K562 (cell line): ENCODE data around the gene ALOXE3. TPM values are rescaled to one million over a fixed set of nuclear protein-coding genes. Genes with fewer than 3 reads are reported as not detected.

Experiments used
- ATAC-seq: fragments of 200-7000 bp; cut with Tn5 transposase; 3 replicates; pipeline ENCODE4 v1.9.1; 2020; ENCODE audit warnings: moderate library complexity
- BruUV-seq: library from RNA; stranded (reverse); fragments of 400-500 nt; replicated peaks from 2 replicates; lab custom pipeline; 2021; lab: Mats Ljungman, UMichigan
- CTCF ChIA-PET: fragments of 300-600 bp; formaldehyde crosslinking; extraction: SDS; loops from one replicate; lab custom pipeline; 2021; ENCODE audit warnings: low intra/inter-chr PET ratio; lab: Yijun Ruan, JAX
- POLR2A ChIA-PET: fragments of 300-600, 350-650 bp; sonication (Branson Sonifier 250); formaldehyde crosslinking; extraction: SDS; loops from one replicate; lab custom pipeline; 2021; ENCODE audit warnings: antibody characterized with exemption, inconsistent platforms; lab: Yijun Ruan, JAX
- DNase-seq, 4 experiments: peaks; one replicate each; pipeline versions ENCODE4 v3.0.0 to v3.0.0-alpha.2; 2011 to 2018; ENCODE audit warnings: low spot score in 3 of 4, mixed read lengths in 3 of 4; ENCODE audit errors: extremely low read depth in 1 of 4
- FAIRE-seq: peaks from 2 replicates; lab custom pipeline; 2011; peaks lifted over from hg19 to GRCh38; lab: Jason Lieb, UNC
- H2AFZ ChIP-seq: 2 replicates; pipeline ENCODE4 v1.6.0; 2011; ENCODE audit warnings: low read depth, low read length, control low read depth, inconsistent platforms
- H3K27ac ChIP-seq: fragments of 200-600 bp; 3 replicates; pipeline ENCODE4 v1.8.0; 2011; ENCODE audit warnings: low read depth, mild to moderate bottlenecking, control low read depth, inconsistent platforms, low read length, moderate library complexity, mixed read lengths; ENCODE audit errors: extremely low read depth
- H3K27me3 ChIP-seq, 2 experiments: fragments of 300-600 bp in 1 of 2; 2 replicates in 1 of 2; 3 replicates in 1 of 2; pipeline versions ENCODE4 v1.6.0 to v1.8.0; 2011; ENCODE audit warnings: inconsistent platforms in 2 of 2, low read length in 2 of 2, mild to moderate bottlenecking in 1 of 2, mixed read lengths in 1 of 2, moderate library complexity in 1 of 2; ENCODE audit not compliant: control insufficient read depth in 2 of 2, insufficient read depth in 2 of 2
- H3K36me3 ChIP-seq: fragments of 300-600 bp; 3 replicates; pipeline ENCODE4 v1.8.0; 2011; ENCODE audit warnings: mild to moderate bottlenecking, low read length, inconsistent platforms; ENCODE audit not compliant: control insufficient read depth, insufficient read depth
- H3K4me1 ChIP-seq, 2 experiments: fragments of 200-600 bp in 1 of 2; replicated peaks in 1 of 2; 2 replicates in 1 of 2; 3 replicates in 1 of 2; pipeline versions ENCODE4 v1.5.1 to v1.8.0; 2011; ENCODE audit warnings: inconsistent platforms in 2 of 2, low read length in 2 of 2, mild to moderate bottlenecking in 1 of 2, mixed read lengths in 1 of 2, moderate library complexity in 1 of 2; ENCODE audit not compliant: control insufficient read depth in 2 of 2, insufficient read depth in 2 of 2
- H3K4me2 ChIP-seq: 2 replicates; pipeline ENCODE4 v1.6.1; 2011; ENCODE audit warnings: low read length, control low read depth, inconsistent platforms, mixed read lengths; ENCODE audit not compliant: insufficient read depth
- H3K4me3 ChIP-seq: fragments of 200-600 bp; sonication (generic), shearing (Covaris generic); 2 replicates; pipeline ENCODE4 v1.5.1; 2016; ENCODE audit warnings: control low read depth, inconsistent platforms
- H3K79me2 ChIP-seq: fragments of 200-600 bp; 3 replicates; pipeline ENCODE4 v1.8.0; 2011; ENCODE audit warnings: low read length, inconsistent platforms; ENCODE audit not compliant: control insufficient read depth, insufficient read depth
- H3K9ac ChIP-seq, 2 experiments: 2 replicates each; pipeline versions ENCODE4 v1.6.0 to v1.6.1; 2011; ENCODE audit warnings: low read depth in 2 of 2, low read length in 2 of 2, control low read depth in 1 of 2, inconsistent platforms in 1 of 2, mild to moderate bottlenecking in 1 of 2, mixed read lengths in 1 of 2; ENCODE audit not compliant: insufficient read depth in 1 of 2
- H3K9me1 ChIP-seq: one replicate; pipeline ENCODE4 v1.6.0; 2011; ENCODE audit warnings: inconsistent platforms, mild to moderate bottlenecking, low read length, moderate library complexity; ENCODE audit not compliant: control insufficient read depth, insufficient read depth
- H3K9me3 ChIP-seq: replicated peaks from 2 replicates; pipeline ENCODE4 v1.5.1; 2011; ENCODE audit warnings: low read depth, low read length, inconsistent platforms; ENCODE audit not compliant: control insufficient read depth, insufficient read depth
- H4K20me1 ChIP-seq: replicated peaks from 2 replicates; pipeline ENCODE4 v1.6.1; 2011; ENCODE audit warnings: low read length, inconsistent platforms, mixed read lengths; ENCODE audit not compliant: control insufficient read depth, insufficient read depth
- MAFG ChIP-seq: fragments of 450-650 bp; conservative IDR thresholded peaks from 2 replicates; pipeline ENCODE4 v1.6.1; 2016; ENCODE audit warnings: missing genetic modification characterization, missing compliant biosample characterization
- TAF7 ChIP-seq: fragments of 450-650 bp; IDR thresholded peaks from 2 replicates; pipeline ENCODE4 v1.6.1; 2016; ENCODE audit warnings: missing genetic modification characterization, missing compliant biosample characterization
- XRCC5 ChIP-seq: fragments of 200-400 bp; formaldehyde crosslinking; IDR thresholded peaks from 2 replicates; pipeline ENCODE4 v1.6.1; 2017; ENCODE audit warnings: low read depth, mild to moderate bottlenecking, low read length
- ZNF143 ChIP-seq: sonication (generic); formaldehyde crosslinking; IDR thresholded peaks from 2 replicates; pipeline ENCODE4 v1.9.0; 2022; ENCODE audit warnings: mild to moderate bottlenecking, missing genetic modification reagents
- WGBS: fragments of 100-300 bp; shearing (Covaris generic); methylation state at CpG from one replicate; pipeline ENCODE4 v1.1.6; 2016; ENCODE audit warnings: low coverage, mixed read lengths; ENCODE audit not compliant: insufficient coverage; ENCODE audit errors: missing lambda C conversion rate; 5-methylcytosine and 5-hydroxymethylcytosine counted together
- in situ Hi-C: fragments of 300-500 bp; cut with MboI; formaldehyde crosslinking; loops from 4 replicates; pipeline ENCODE4 v1.15.0; 2018; ENCODE audit warnings: inconsistent platforms, mixed read lengths
- intact Hi-C: fragments of 100-400 bp; cut with micrococcal nuclease; formaldehyde crosslinking; loops from 2 replicates; pipeline ENCODE4 v1.14.2; 2022
- polyA plus RNA-seq, 8 experiments: library from polyadenylated mRNA; depleted of rRNA in 4 of 8; stranded (reverse) in 5 of 8; unstranded in 3 of 8; fragments of >200 nt; fragmentation: Nextera tagmentation in 2 of 8; fragmentation: Illumina TruSeq in 1 of 8; extraction: Ambion mirVana in 2 of 8; extraction: Trizol in 1 of 8; gene quantifications; 2 replicates each; pipeline versions ENCODE4 v1.2.1 to v1.2.3, GENCODE V29; 2011 to 2014; ENCODE audit warnings: inconsistent platforms in 1 of 8, missing spikeins in 1 of 8
- total RNA-seq, 7 experiments: library from RNA; depleted of rRNA in 6 of 7; stranded (reverse); fragments of >200 nt in 6 of 7; fragmentation: Illumina TruSeq in 2 of 7; extraction: Trizol in 2 of 7; gene quantifications; 2 replicates each; pipeline versions ENCODE4 v1.2.1 to v1.2.3, GENCODE V29; 2011 to 2021; ENCODE audit warnings: low replicate concordance in 1 of 7

The ALOXE3 gene
- total and polyA plus RNA-seq, 9 of the 15 experiments (the other 6 are each of a cell fraction or from before 2014, with no cell fraction given), result 0.04 TPM; not detected in 8

DNA sequence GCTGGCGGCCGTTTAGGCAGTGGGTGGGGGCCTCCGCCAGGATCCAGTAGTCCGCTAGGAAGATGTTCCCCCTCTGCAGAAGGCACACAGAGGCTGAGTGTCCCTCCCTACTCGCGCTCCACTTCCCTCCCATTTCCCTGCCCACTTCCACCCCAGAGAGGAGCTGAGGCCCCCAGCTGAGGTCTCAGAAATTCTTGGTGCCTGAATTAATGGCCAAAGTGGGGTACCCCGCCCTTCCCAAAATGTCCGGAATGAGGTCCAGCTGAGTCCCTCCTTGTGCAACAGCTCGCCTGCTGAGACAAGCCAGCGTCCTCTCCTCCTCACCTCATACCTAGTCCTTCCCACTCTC, 7.9 kb downstream of the ALOXE3 start:
- BruUV-seq, result no TSS peak
- H3K9me1 ChIP-seq, result no peaks in the 10 kb centered on the region
- H3K27me3 ChIP-seq, result peaks cover 8 to 14% of the 10 kb centered on the region in 2 experiments
- peak; percentile 23 for FAIRE-seq
- H3K79me2 ChIP-seq, result no peaks in the 10 kb centered on the region
- peaks cover 10 to 19% of the 10 kb centered on the region in 2 experiments; a peak in 4 of 5 replicates for H3K4me1 ChIP-seq
- 0 out of 4 replicates have a peak overlapping the region, but pooled peaks of 1 of the 2 experiments have one; percentile 32 for H3K9ac ChIP-seq
- ChIA-PET CTCF (interaction anchor here (0.6 to 4.4 kb wide), 4 partner anchors 17 to 49 kb away, joined by 3 to 24 read pairs (median 11); no protein-coding TSS in a partner anchor), POLR2A (interaction anchor here (0.6 to 1.4 kb wide), 3 partner anchors 26 to 222 kb away, joined by 3 read pairs; no protein-coding TSS in a partner anchor)
- intact Hi-C loops (loop anchor here (1.0 to 5.0 kb wide), 2 partner anchors 17 to 38 kb away; no protein-coding TSS in a partner anchor), in situ Hi-C loops (loop anchor here (5.0 kb wide), 1 partner anchor 33 kb away; no protein-coding TSS in a partner anchor)
- DNase-seq, result no peak
- H3K4me3 ChIP-seq, result peak overlapping the region; percentile 38; the same call in 1 of the 2 replicates
- WGBS, result 5% methylated on average over 10 of the region's 10 CpGs
- 0 out of 2 replicates have a peak, but pooled peaks have one; percentile 24 for TF ChIP-seq ZNF143
- TF ChIP-seq MAFG (tag), result no peak
- TF ChIP-seq XRCC5, result no peak
- TF ChIP-seq TAF7, result no peak
- H2AFZ ChIP-seq, result no peak overlapping the region
- no peaks in the 10 kb centered on the region for H4K20me1 ChIP-seq
- H3K27ac ChIP-seq, result no peak overlapping the region
- no peak for ATAC-seq
- H3K9me3 ChIP-seq, result no peaks in the 10 kb centered on the region
- H3K4me2 ChIP-seq, result peak overlapping the region; percentile 80
- no peaks in the 10 kb centered on the region for H3K36me3 ChIP-seq
